Uterus (tissue), 4 donors: ENCODE data around the gene BMS1. TPM values are rescaled to one million over a fixed set of nuclear protein-coding genes. Genes with fewer than 3 reads are reported as not detected.

Experiments used
- DNase-seq, 2 donors: peaks; one replicate each; pipeline ENCODE4 v3.0.0-alpha.2; 2019 to 2020
- H3K27ac ChIP-seq, 2 donors: fragments of 200-600 bp; sonication (generic); 1 replicate in 1 of 2; 2 replicates in 1 of 2; pipeline ENCODE4 v1.5.1; 2016 to 2018
- H3K27me3 ChIP-seq, 2 donors: fragments of 200-600 bp; sonication (generic); one replicate each; pipeline ENCODE4 v1.5.1; 2018 to 2019; ENCODE audit warnings: control low read depth in 1 of 2
- H3K36me3 ChIP-seq, 2 donors: fragments of 200-600 bp; sonication (generic); one replicate each; pipeline ENCODE4 v1.5.1; 2019; ENCODE audit warnings: control low read depth in 1 of 2
- H3K4me1 ChIP-seq, 2 donors: fragments of 200-600 bp; sonication (generic); one replicate each; pipeline ENCODE4 v1.5.1; 2018 to 2019; ENCODE audit warnings: control low read depth in 1 of 2
- H3K4me3 ChIP-seq, 2 donors: fragments of 200-600 bp; sonication (generic); 1 replicate in 1 of 2; 2 replicates in 1 of 2; pipeline ENCODE4 v1.5.1; 2018 to 2019; ENCODE audit warnings: mild to moderate bottlenecking in 1 of 2
- H3K9me3 ChIP-seq, 2 donors: fragments of 200-600 bp; sonication (generic); one replicate each; pipeline ENCODE4 v1.5.1; 2019; ENCODE audit warnings: control low read depth in 1 of 2
- POLR2A ChIP-seq, 2 donors: fragments of 450-650 bp; IDR thresholded peaks; one replicate each; pipeline ENCODE4 v1.6.1; 2016; ENCODE audit warnings: antibody characterized with exemption in 2 of 2, mild to moderate bottlenecking in 1 of 2, moderate library complexity in 1 of 2
- intact Hi-C: fragments of 100-400 bp; cut with DNase I; formaldehyde crosslinking; loops from one replicate; pipeline ENCODE4 v1.15.1; 2023; ENCODE audit warnings: low total_unique reads
- total RNA-seq, 4 donors: library from RNA; depleted of rRNA in 3 of 4; stranded (reverse); fragments of >200 nt in 3 of 4; gene quantifications; one replicate each; pipeline versions ENCODE4 v1.1.0 to v1.2.4, GENCODE V29; 2014 to 2023
- TF ChIP-seq, protein P1 (sequence below), 4 experiments: fragments of 200-600 bp in 2 of 4; fragments of 450-650 bp in 2 of 4; sonication (generic) in 2 of 4; IDR thresholded peaks; one replicate each; pipeline ENCODE4 v1.5.1; 2016 to 2019; ENCODE audit warnings: antibody characterized with exemption in 4 of 4, mild to moderate bottlenecking in 2 of 4, moderate library complexity in 1 of 4
- donor health status: DM: yes; HTN: yes; CAD: no.

Gene BMS1
- total RNA-seq, 4 donors from 2014 or later, result 8.5 to 29.3 (median 13.2) TPM

DNA sequence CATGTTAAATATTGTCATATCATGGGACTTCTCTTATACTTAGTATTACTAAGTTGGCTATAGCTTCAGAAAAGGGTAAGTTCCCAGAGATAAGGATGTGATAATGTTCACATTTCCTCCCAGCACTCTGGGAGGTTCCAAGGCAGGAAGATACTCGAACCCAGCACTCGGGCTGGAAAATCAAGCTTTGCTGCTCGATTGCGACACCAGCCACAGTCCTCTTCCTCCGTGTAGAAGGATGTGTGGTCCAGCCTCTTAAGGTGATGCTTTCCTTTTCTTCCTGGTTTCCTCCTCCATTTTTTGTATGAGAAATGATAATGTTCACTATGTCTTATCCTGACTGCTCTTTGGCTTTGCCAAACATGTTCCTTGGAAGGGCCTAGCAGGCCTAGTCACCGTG lies 3.2 kb downstream of the BMS1 start:
- Histone ChIP-seq H3K27me3 (no peaks in the 10 kb centered on the region), H3K9me3 (no peaks in the 10 kb centered on the region), H3K36me3 (no peaks in the 10 kb centered on the region), H3K4me3 (no peak overlapping the region), H3K27ac (no peak overlapping the region), H3K4me1 (peaks cover 5% of the 10 kb centered on the region in 2 donors)
- intact Hi-C loops, result no loop called here
- no peak for DNase-seq
- no peak for TF ChIP-seq POLR2A (IDR thresholded peaks at IDR 0.05)
- TF ChIP-seq, protein P1, sequence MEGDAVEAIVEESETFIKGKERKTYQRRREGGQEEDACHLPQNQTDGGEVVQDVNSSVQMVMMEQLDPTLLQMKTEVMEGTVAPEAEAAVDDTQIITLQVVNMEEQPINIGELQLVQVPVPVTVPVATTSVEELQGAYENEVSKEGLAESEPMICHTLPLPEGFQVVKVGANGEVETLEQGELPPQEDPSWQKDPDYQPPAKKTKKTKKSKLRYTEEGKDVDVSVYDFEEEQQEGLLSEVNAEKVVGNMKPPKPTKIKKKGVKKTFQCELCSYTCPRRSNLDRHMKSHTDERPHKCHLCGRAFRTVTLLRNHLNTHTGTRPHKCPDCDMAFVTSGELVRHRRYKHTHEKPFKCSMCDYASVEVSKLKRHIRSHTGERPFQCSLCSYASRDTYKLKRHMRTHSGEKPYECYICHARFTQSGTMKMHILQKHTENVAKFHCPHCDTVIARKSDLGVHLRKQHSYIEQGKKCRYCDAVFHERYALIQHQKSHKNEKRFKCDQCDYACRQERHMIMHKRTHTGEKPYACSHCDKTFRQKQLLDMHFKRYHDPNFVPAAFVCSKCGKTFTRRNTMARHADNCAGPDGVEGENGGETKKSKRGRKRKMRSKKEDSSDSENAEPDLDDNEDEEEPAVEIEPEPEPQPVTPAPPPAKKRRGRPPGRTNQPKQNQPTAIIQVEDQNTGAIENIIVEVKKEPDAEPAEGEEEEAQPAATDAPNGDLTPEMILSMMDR (IDR thresholded peaks at IDR 0.05), result no peak

DNA sequence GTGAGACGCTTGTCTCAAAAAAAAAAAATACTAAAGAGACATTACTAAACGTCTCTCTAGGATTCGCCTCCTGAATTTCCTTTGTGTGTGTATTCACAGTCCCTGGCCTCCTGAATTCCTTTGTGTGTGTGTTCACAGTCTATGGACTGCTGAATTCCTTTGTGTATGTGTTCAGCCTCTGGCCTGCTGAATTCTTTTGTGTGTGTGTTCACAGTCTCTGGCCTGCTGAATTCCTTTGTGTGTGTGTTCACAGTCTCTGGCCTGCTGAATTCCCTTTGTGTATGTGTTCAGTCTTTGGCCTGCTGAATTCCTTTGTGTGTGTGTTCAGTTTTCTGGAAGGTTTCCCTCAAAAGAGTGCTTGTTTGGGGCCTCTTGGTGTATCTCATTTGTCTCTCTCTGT lies 8.2 kb downstream of the BMS1 start:
- H3K27me3 ChIP-seq, result no peaks in the 10 kb centered on the region
- H3K4me3 ChIP-seq, result no peak overlapping the region
- no peaks in the 10 kb centered on the region for H3K36me3 ChIP-seq
- no peak for TF ChIP-seq POLR2A (IDR thresholded peaks at IDR 0.05)
- TF ChIP-seq, protein P1 (IDR thresholded peaks at IDR 0.05), result no peak
- intact Hi-C loops, result no loop called here
- H3K9me3 ChIP-seq, result no peaks in the 10 kb centered on the region
- DNase-seq, result no peak
- no peaks in the 10 kb centered on the region for H3K4me1 ChIP-seq
- H3K27ac ChIP-seq, result no peak overlapping the region

DNA sequence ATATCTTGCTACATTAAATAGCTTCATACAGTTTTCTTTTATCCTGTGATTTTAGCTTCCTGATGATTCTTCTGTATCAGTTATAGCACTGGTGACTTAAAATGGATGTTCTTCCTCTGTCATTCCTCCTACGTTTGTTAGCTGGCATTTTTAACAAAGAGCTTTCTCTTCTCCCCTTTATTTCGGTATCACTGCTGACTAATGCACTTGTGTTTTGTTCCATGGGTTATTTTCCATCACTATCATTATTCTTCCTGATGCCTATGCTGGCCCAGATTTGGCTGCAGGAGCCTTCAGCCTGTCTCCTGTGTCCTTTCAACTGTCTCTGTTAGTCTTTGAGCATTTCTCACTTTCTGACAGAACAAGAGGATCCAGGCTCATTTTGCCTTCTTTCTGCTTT lies 13.1 kb downstream of the BMS1 start:
- TF ChIP-seq POLR2A (IDR thresholded peaks at IDR 0.05), result no peak
- TF ChIP-seq, protein P1 (IDR thresholded peaks at IDR 0.05), result no peak
- Histone ChIP-seq H3K9me3 (no peaks in the 10 kb centered on the region), H3K4me1 (no peaks in the 10 kb centered on the region), H3K36me3 (no peaks in the 10 kb centered on the region), H3K4me3 (no peak overlapping the region), H3K27me3 (no peaks in the 10 kb centered on the region), H3K27ac (no peak overlapping the region)
- intact Hi-C loops, result no loop called here
- no peak for DNase-seq

DNA sequence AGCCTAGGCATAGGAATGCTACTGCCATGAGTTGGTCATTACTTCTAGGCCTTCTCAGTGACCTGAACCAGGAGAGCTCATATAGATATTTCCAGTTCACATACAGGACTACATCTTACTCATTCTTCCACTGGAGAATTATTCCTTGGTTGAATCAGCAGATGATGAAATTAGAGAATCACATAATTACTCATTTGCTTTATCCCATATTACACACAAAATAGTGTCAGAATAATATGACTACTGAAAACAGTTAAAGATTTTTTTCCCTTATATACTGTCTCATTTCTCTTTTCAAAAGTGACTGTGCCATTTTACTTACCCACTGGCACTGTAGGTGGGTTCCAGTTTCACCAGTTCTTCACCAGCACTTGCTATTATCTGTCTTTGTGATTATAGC lies 18.5 kb downstream of the BMS1 start:
- H3K9me3 ChIP-seq, result no peaks in the 10 kb centered on the region
- no peaks in the 10 kb centered on the region for H3K4me1 ChIP-seq
- H3K4me3 ChIP-seq, result no peak overlapping the region
- intact Hi-C loops, result no loop called here
- TF ChIP-seq, protein P1 (IDR thresholded peaks at IDR 0.05), result no peak
- no peak for TF ChIP-seq POLR2A (IDR thresholded peaks at IDR 0.05)
- DNase-seq, result no peak
- H3K27me3 ChIP-seq, result no peaks in the 10 kb centered on the region
- H3K36me3 ChIP-seq, result no peaks in the 10 kb centered on the region
- no peak overlapping the region for H3K27ac ChIP-seq

DNA sequence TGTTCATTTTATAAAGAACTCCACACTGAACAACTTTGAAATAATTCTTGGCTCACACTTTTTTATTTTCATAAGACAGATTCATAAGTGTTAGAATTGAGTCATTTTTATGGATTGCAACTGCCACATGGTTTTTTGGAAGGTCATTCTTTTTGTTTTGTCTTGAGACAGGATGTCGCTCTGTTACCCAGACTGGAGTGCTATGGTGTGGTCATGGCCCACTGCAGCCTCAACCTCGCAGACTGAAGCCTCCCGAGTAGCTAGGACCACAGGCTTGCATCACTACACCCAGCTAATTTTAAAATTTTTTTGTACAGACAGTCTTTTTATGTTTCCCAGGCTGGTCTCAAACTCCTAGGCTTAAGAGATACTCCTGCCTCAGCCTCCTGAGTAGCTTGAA lies 20.3 kb downstream of the BMS1 start:
- Histone ChIP-seq H3K4me1 (no peaks in the 10 kb centered on the region), H3K27me3 (no peaks in the 10 kb centered on the region), H3K4me3 (no peak overlapping the region), H3K36me3 (no peaks in the 10 kb centered on the region), H3K27ac (no peak overlapping the region), H3K9me3 (no peaks in the 10 kb centered on the region)
- no peak for TF ChIP-seq POLR2A (IDR thresholded peaks at IDR 0.05)
- TF ChIP-seq, protein P1 (IDR thresholded peaks at IDR 0.05), result no peak
- no peak for DNase-seq
- intact Hi-C loops, result no loop called here
